OCI-LY3 (cell line): ENCODE measurements around the gene CHST11.

Source experiments
- H2AFZ ChIP-seq: fragments of 200-600, 300-600 bp; shearing (Covaris generic); 2 replicates; pipeline ENCODE4 v1.6.0; 2014; ENCODE audit warnings: antibody characterized with exemption, low read depth, low read length
- H3K27ac ChIP-seq: fragments of 200-600, 300-600 bp; sonication (generic); 2 replicates; pipeline ENCODE4 v1.5.1; 2014; ENCODE audit warnings: mild to moderate bottlenecking, low read length, moderate library complexity, mixed read lengths
- H3K27me3 ChIP-seq: fragments of 200-600, 300-600 bp; sonication (generic); 2 replicates; pipeline ENCODE4 v1.6.1; 2014; ENCODE audit warnings: low read depth, low read length, mixed read lengths
- H3K36me3 ChIP-seq: fragments of 200-600, 300-600 bp; sonication (generic); replicated peaks from 2 replicates; pipeline ENCODE3; 2014; ENCODE audit warnings: low read depth, low read length, mixed read lengths
- H3K4me1 ChIP-seq: fragments of 300-600, 200-600 bp; sonication (generic); 2 replicates; pipeline ENCODE4 v1.6.1; 2014; ENCODE audit warnings: low read length, mixed read lengths
- H3K4me2 ChIP-seq: fragments of 200-600, 300-600 bp; sonication (generic); 2 replicates; pipeline ENCODE4 v1.6.1; 2014; ENCODE audit warnings: low read length, mixed read lengths
- H3K4me3 ChIP-seq: fragments of 300-600, 200-600 bp; sonication (generic); 2 replicates; pipeline ENCODE4 v1.5.1; 2014; ENCODE audit warnings: antibody characterized with exemption, mild to moderate bottlenecking, low read length, moderate library complexity
- H3K79me2 ChIP-seq: fragments of 300-600, 200-600 bp; shearing (Covaris generic); 2 replicates; pipeline ENCODE4 v1.6.1; 2014; ENCODE audit warnings: mild to moderate bottlenecking, low read length, mixed read lengths
- H3K9ac ChIP-seq: fragments of 300-600, 200-600 bp; shearing (Covaris generic); 2 replicates; pipeline ENCODE4 v1.6.0; 2014; ENCODE audit warnings: mild to moderate bottlenecking, low read length, moderate library complexity
- H3K9me3 ChIP-seq: fragments of 200-600, 300-600 bp; shearing (Covaris generic); 2 replicates; pipeline ENCODE4 v1.6.1; 2014; ENCODE audit warnings: low read length, mixed read lengths; ENCODE audit not compliant: insufficient read depth
- H4K20me1 ChIP-seq: fragments of 200-600, 300-600 bp; sonication (generic); 2 replicates; pipeline ENCODE4 v1.6.1; 2016; ENCODE audit warnings: low read length, mixed read lengths; ENCODE audit not compliant: insufficient read depth
- CTCF ChIP-seq: fragments of 200-600, 300-600 bp; sonication (generic); IDR thresholded peaks from 2 replicates; pipeline ENCODE4 v1.5.1; 2014; ENCODE audit warnings: antibody characterized with exemption, low read length, low read depth
- EZH2phosphoT487 ChIP-seq: fragments of 200-600 bp; shearing (Covaris generic); IDR thresholded peaks from 2 replicates; pipeline ENCODE4 v1.6.1; 2018; ENCODE audit warnings: antibody characterized with exemption, mixed run types, low read depth

CHST11 gene

GRCh38 chr12:104494137-104494792, 37.5 kb downstream of the CHST11 start:
- no peak for TF ChIP-seq CTCF
- no peak for TF ChIP-seq EZH2phosphoT487
- Histone ChIP-seq H2AFZ (no peak overlapping the region), H3K9ac (no peak overlapping the region), H3K4me2 (peak overlapping the region; percentile 27), H3K27ac (no peak overlapping the region), H3K4me1 (peaks cover 20% of the 10 kb centered on the region), H4K20me1 (no peaks in the 10 kb centered on the region), H3K79me2 (no peaks in the 10 kb centered on the region), H3K4me3 (no peak overlapping the region), H3K9me3 (no peaks in the 10 kb centered on the region), H3K36me3 (no peaks in the 10 kb centered on the region), H3K27me3 (no peaks in the 10 kb centered on the region)

- Histone ChIP-seq H3K4me1 (peaks cover 19% of the 10 kb centered on the region), H4K20me1 (no peaks in the 10 kb centered on the region), H3K27ac (no peak overlapping the region), H3K36me3 (no peaks in the 10 kb centered on the region), H3K9me3 (no peaks in the 10 kb centered on the region), H2AFZ (no peak overlapping the region), H3K4me3 (no peak overlapping the region), H3K4me2 (peak overlapping the region; percentile 27), H3K27me3 (no peaks in the 10 kb centered on the region), H3K79me2 (no peaks in the 10 kb centered on the region), H3K9ac (no peak overlapping the region)
- TF ChIP-seq CTCF (no peak), EZH2phosphoT487 (no peak)
These were observed 38.0 kb downstream of the CHST11 start for GRCh38 chr12:104494793-104495158.

GRCh38 chr12:104495786-104496185, 39.0 kb downstream of the CHST11 start:
- H3K4me1 ChIP-seq, result peaks cover 9% of the 10 kb centered on the region
- no peaks in the 10 kb centered on the region for H4K20me1 ChIP-seq
- H3K9me3 ChIP-seq, result no peaks in the 10 kb centered on the region
- TF ChIP-seq EZH2phosphoT487 (no peak), CTCF (no peak)
- H3K27me3 ChIP-seq, result no peaks in the 10 kb centered on the region
- no peak overlapping the region for H2AFZ ChIP-seq
- no peak overlapping the region for H3K27ac ChIP-seq
- H3K4me3 ChIP-seq, result no peak overlapping the region
- no peak overlapping the region for H3K4me2 ChIP-seq
- H3K9ac ChIP-seq, result no peak overlapping the region
- no peaks in the 10 kb centered on the region for H3K79me2 ChIP-seq
- H3K36me3 ChIP-seq, result no peaks in the 10 kb centered on the region

GRCh38 chr12:104496336-104496735, 39.6 kb downstream of the CHST11 start:
- no peak overlapping the region for H2AFZ ChIP-seq
- no peak overlapping the region for H3K4me2 ChIP-seq
- H3K4me1 ChIP-seq, result peaks cover 3% of the 10 kb centered on the region; the same call in 1 of the 2 replicates
- no peaks in the 10 kb centered on the region for H3K79me2 ChIP-seq
- H3K9me3 ChIP-seq, result no peaks in the 10 kb centered on the region
- no peaks in the 10 kb centered on the region for H4K20me1 ChIP-seq
- no peak overlapping the region for H3K9ac ChIP-seq
- no peak for TF ChIP-seq EZH2phosphoT487
- no peak for TF ChIP-seq CTCF
- no peaks in the 10 kb centered on the region for H3K27me3 ChIP-seq
- no peak overlapping the region for H3K4me3 ChIP-seq
- no peak overlapping the region for H3K27ac ChIP-seq
- no peaks in the 10 kb centered on the region for H3K36me3 ChIP-seq
